GM12878 (cell line): ENCODE data around the gene CCDC177. TPM values are rescaled to one million over a fixed set of nuclear protein-coding genes. Genes with fewer than 3 reads are reported as not detected.

Experiments used
- ATAC-seq: fragments of 200-7000 bp; cut with Tn5 transposase; 3 replicates; pipeline ENCODE4 v1.9.1; 2020; ENCODE audit warnings: mild to moderate bottlenecking, moderate library complexity
- BruUV-seq: library from RNA; stranded (reverse); fragments of 400-500 nt; replicated peaks from 2 replicates; lab custom pipeline; 2021; lab: Mats Ljungman, UMichigan
- CTCF ChIA-PET: fragments of 300-600 bp; sonication (Branson Sonifier 250); formaldehyde crosslinking; extraction: SDS; loops from one replicate; lab custom pipeline; 2021; ENCODE audit warnings: inconsistent platforms; lab: Yijun Ruan, JAX
- POLR2A ChIA-PET: fragments of 350-600 bp; formaldehyde crosslinking; extraction: SDS; loops from one replicate; lab custom pipeline; 2021; ENCODE audit warnings: inconsistent platforms; lab: Charles Lee
- RAD21 ChIA-PET: fragments of 300-600 bp; sonication (Branson Sonifier 250); formaldehyde crosslinking; loops from one replicate; lab custom pipeline; 2023; ENCODE audit warnings: antibody characterized with exemption; ENCODE audit not compliant: unreplicated experiment; lab: Charles Lee
- SMC1A ChIA-PET: fragments of 300-600 bp; sonication (Branson Sonifier 250); formaldehyde crosslinking; loops from one replicate; lab custom pipeline; 2023; ENCODE audit not compliant: unreplicated experiment, uncharacterized antibody; lab: Charles Lee
- DNase-seq: peaks from one replicate; pipeline ENCODE4 v3.0.0-alpha.2; 2011; ENCODE audit warnings: low read depth, low spot score
- FAIRE-seq: peaks from 3 replicates; lab custom pipeline; 2011; peaks lifted over from hg19 to GRCh38; lab: Jason Lieb, UNC
- H2AFZ ChIP-seq: 2 replicates; pipeline ENCODE4 v1.6.0; 2011; ENCODE audit warnings: low read depth, low read length, control low read depth; ENCODE audit not compliant: control insufficient read depth
- H3K27ac ChIP-seq: 2 replicates; pipeline ENCODE4 v1.5.1; 2011; ENCODE audit warnings: control low read depth; ENCODE audit not compliant: control insufficient read depth, insufficient read depth
- H3K27me3 ChIP-seq, 2 experiments: replicated peaks in 1 of 2; 2 replicates each; pipeline versions ENCODE4 v1.6.0 to v1.6.1; 2011; ENCODE audit warnings: low read length in 1 of 2; ENCODE audit not compliant: control insufficient read depth in 2 of 2, insufficient read depth in 2 of 2
- H3K36me3 ChIP-seq, 2 experiments: 2 replicates each; pipeline ENCODE4 v1.5.1; 2011; ENCODE audit warnings: low read length in 1 of 2; ENCODE audit not compliant: control insufficient read depth in 2 of 2, insufficient read depth in 2 of 2
- H3K4me1 ChIP-seq: 2 replicates; pipeline ENCODE4 v1.6.1; 2011; ENCODE audit warnings: mild to moderate bottlenecking, low read length, moderate library complexity, mixed read lengths; ENCODE audit not compliant: control insufficient read depth, insufficient read depth
- H3K4me2 ChIP-seq: 2 replicates; pipeline ENCODE4 v1.6.0; 2011; ENCODE audit warnings: control low read depth; ENCODE audit not compliant: control insufficient read depth, insufficient read depth
- H3K4me3 ChIP-seq: fragments of 200-600 bp; sonication (generic); 2 replicates; pipeline ENCODE4 v1.5.1; 2016
- H3K79me2 ChIP-seq: 2 replicates; pipeline ENCODE4 v1.6.0; 2011; ENCODE audit warnings: low read length; ENCODE audit not compliant: control insufficient read depth, insufficient read depth
- H3K9ac ChIP-seq: 2 replicates; pipeline ENCODE4 v1.8.0; 2011; ENCODE audit warnings: low read length, control low read depth, mixed read lengths; ENCODE audit not compliant: control insufficient read depth, insufficient read depth
- H3K9me3 ChIP-seq: replicated peaks from 3 replicates; pipeline ENCODE4 v1.5.1; 2011; ENCODE audit warnings: mild to moderate bottlenecking, low read length; ENCODE audit not compliant: control insufficient read depth, insufficient read depth
- H4K20me1 ChIP-seq: 2 replicates; pipeline ENCODE4 v1.6.0; 2011; ENCODE audit not compliant: control insufficient read depth, insufficient read depth
- ASH2L ChIP-seq: fragments of 300-600, 200-600 bp; sonication (generic); IDR thresholded peaks from 2 replicates; pipeline ENCODE4 v1.6.1; 2017; ENCODE audit warnings: low read depth, mild to moderate bottlenecking, borderline replicate concordance
- ATF3 ChIP-seq: IDR thresholded peaks from 2 replicates; pipeline ENCODE4 v1.6.1; 2011; ENCODE audit warnings: low read depth, mild to moderate bottlenecking, low read length, moderate library complexity, borderline replicate concordance; ENCODE audit errors: extremely low read depth
- CREM ChIP-seq: IDR thresholded peaks from 2 replicates; pipeline ENCODE4 v1.6.1; 2014; ENCODE audit warnings: antibody characterized with exemption, low read depth
- KLF5 ChIP-seq: fragments of 450-650 bp; IDR thresholded peaks from 2 replicates; pipeline ENCODE4 v1.6.1; 2014; ENCODE audit warnings: mild to moderate bottlenecking; ENCODE audit not compliant: partially characterized antibody
- LARP7 ChIP-seq: fragments of 450-650 bp; IDR thresholded peaks from 2 replicates; pipeline ENCODE4 v1.6.1; 2017; ENCODE audit warnings: mild to moderate bottlenecking
- MTA3 ChIP-seq: IDR thresholded peaks from 2 replicates; pipeline ENCODE4 v1.6.1; 2012; ENCODE audit warnings: low read length, inconsistent platforms, borderline replicate concordance
- NBN ChIP-seq: fragments of 450-650 bp; IDR thresholded peaks from 2 replicates; pipeline ENCODE4 v1.6.1; 2016
- NR2C1 ChIP-seq: fragments of 450-650 bp; IDR thresholded peaks from 2 replicates; pipeline ENCODE4 v1.6.1; 2017; ENCODE audit warnings: antibody characterized with exemption, mild to moderate bottlenecking, moderate library complexity
- PKNOX1 ChIP-seq: fragments of 450-650 bp; IDR thresholded peaks from 2 replicates; pipeline ENCODE4 v1.6.1; 2016; ENCODE audit warnings: mild to moderate bottlenecking
- POLR2A ChIP-seq: IDR thresholded peaks from 2 replicates; pipeline ENCODE4 v1.6.1; 2011; ENCODE audit warnings: low read depth, mild to moderate bottlenecking, low read length
- POLR2AphosphoS5 ChIP-seq: IDR thresholded peaks from 2 replicates; pipeline ENCODE4 v1.6.1; 2011; ENCODE audit warnings: mild to moderate bottlenecking, low read length, inconsistent platforms
- RCOR1 ChIP-seq: conservative IDR thresholded peaks from 2 replicates; pipeline ENCODE4 v1.6.1; 2012; ENCODE audit warnings: low read depth, low read length, improper control_type of control experiment
- YY1 ChIP-seq: IDR thresholded peaks from 2 replicates; pipeline ENCODE4 v1.6.1; 2011; ENCODE audit warnings: low read depth, mild to moderate bottlenecking, low read length
- ZBTB4 ChIP-seq: fragments of 450-650 bp; formaldehyde crosslinking; IDR thresholded peaks from 2 replicates; pipeline ENCODE4 v1.4.0; 2022; ENCODE audit warnings: mild to moderate bottlenecking, moderate library complexity
- ZNF622 ChIP-seq: fragments of 450-650 bp; IDR thresholded peaks from 2 replicates; pipeline ENCODE4 v1.6.1; 2017; ENCODE audit warnings: mild to moderate bottlenecking, inconsistent platforms
- WGBS: methylation state at CpG from one replicate; pipeline ENCODE4 v1.1.6; 2016; ENCODE audit warnings: low lambda C conversion rate; ENCODE audit not compliant: insufficient replicate concordance, insufficient coverage; ENCODE audit errors: missing lambda C conversion rate; 5-methylcytosine and 5-hydroxymethylcytosine counted together
- in situ Hi-C: fragments of 300-500 bp; cut with MboI; formaldehyde crosslinking; loops from 9 replicates; pipeline ENCODE4 v1.14.3; 2018; ENCODE audit warnings: mixed read lengths
- intact Hi-C: fragments of 100-400 bp; cut with micrococcal nuclease; formaldehyde crosslinking; loops from one replicate; pipeline ENCODE4 v1.14.2; 2022; ENCODE audit not compliant: unreplicated experiment
- polyA plus RNA-seq, 11 experiments: library from polyadenylated mRNA; depleted of rRNA in 4 of 11; unstranded in 6 of 11; stranded (reverse) in 5 of 11; fragments of >200 nt; fragmentation: Nextera tagmentation in 4 of 11; fragmentation: Illumina TruSeq in 1 of 11; extraction: Ambion mirVana in 4 of 11; extraction: Trizol in 1 of 11; gene quantifications; 1 replicate in 1 of 11; 2 replicates in 10 of 11; pipeline versions ENCODE4 v1.2.1 to v1.2.3, GENCODE V29; 2011 to 2016; ENCODE audit warnings: inconsistent platforms in 2 of 11, missing spikeins in 2 of 11, low read depth in 1 of 11
- total RNA-seq, 4 experiments: library from RNA; depleted of rRNA in 3 of 4; stranded (reverse); fragments of >200 nt in 3 of 4; fragmentation: Illumina TruSeq in 1 of 4; extraction: Trizol in 1 of 4; gene quantifications; 2 replicates each; pipeline versions ENCODE4 v1.2.1 to v1.2.3, GENCODE V29; 2013 to 2021
- TF ChIP-seq, protein P1 (sequence below): fragments of 450-650 bp; IDR thresholded peaks from 2 replicates; pipeline ENCODE4 v1.6.1; 2017; ENCODE audit warnings: mild to moderate bottlenecking
- TF ChIP-seq, protein P2 (sequence below): IDR thresholded peaks from 2 replicates; pipeline ENCODE4 v1.6.1; 2012; ENCODE audit warnings: low read depth, low read length, improper control_type of control experiment

The CCDC177 gene
- total and polyA plus RNA-seq, 10 of the 15 experiments (the other 5 are each of a cell fraction or from before 2014, with no cell fraction given), result not detected

GRCh38 chr14:69594846-69595245 lies 20.2 kb upstream of the CCDC177 start:
- BruUV-seq, result no TSS peak
- ATAC-seq (no peak), FAIRE-seq (no peak), DNase-seq (no peak)
- RAD21 ChIA-PET, result interaction anchor here (0.7 kb wide), 1 partner anchor 33 kb away, joined by 5 read pairs; no protein-coding TSS in a partner anchor
- Histone ChIP-seq H3K27me3 (no peaks in the 10 kb centered on the region), H3K4me2 (no peak overlapping the region), H3K9ac (no peak overlapping the region), H3K79me2 (no peaks in the 10 kb centered on the region), H4K20me1 (no peaks in the 10 kb centered on the region), H3K36me3 (no peaks in the 10 kb centered on the region), H3K9me3 (no peaks in the 10 kb centered on the region), H3K27ac (no peak overlapping the region), H3K4me3 (no peak overlapping the region), H3K4me1 (peaks cover 4% of the 10 kb centered on the region; the same call in 1 of the 2 replicates), H2AFZ (no peak overlapping the region)
- WGBS, result 63% methylated on average over 6 of the region's 6 CpGs
- SMC1A ChIA-PET, result interaction anchor here (0.8 to 1.4 kb wide), 3 partner anchors 131 to 134 kb away, joined by 3 to 4 read pairs (median 3); no protein-coding TSS in a partner anchor
- CTCF ChIA-PET, result interaction anchor here (0.6 to 3.7 kb wide), 5 partner anchors 10 to 1240 kb away, joined by 3 to 15 read pairs (median 9); no protein-coding TSS in a partner anchor
- intact Hi-C loops, result no loop called here
- POLR2A ChIA-PET, result interaction anchor here (1.2 kb wide), 1 partner anchor 13 kb away, joined by 3 read pairs; no protein-coding TSS in a partner anchor
- in situ Hi-C loops, result no loop called here
- TF ChIP-seq POLR2AphosphoS5 (no peak), YY1 (no peak), ZBTB4 (no peak), ASH2L (no peak), RCOR1 (no peak), POLR2A (no peak), LARP7 (no peak), KLF5 (no peak), ATF3 (no peak), ZNF622 (no peak), NBN (no peak), NR2C1 (no peak), PKNOX1 (no peak), CREM (no peak), MTA3 (no peak)
- TF ChIP-seq, protein P1, sequence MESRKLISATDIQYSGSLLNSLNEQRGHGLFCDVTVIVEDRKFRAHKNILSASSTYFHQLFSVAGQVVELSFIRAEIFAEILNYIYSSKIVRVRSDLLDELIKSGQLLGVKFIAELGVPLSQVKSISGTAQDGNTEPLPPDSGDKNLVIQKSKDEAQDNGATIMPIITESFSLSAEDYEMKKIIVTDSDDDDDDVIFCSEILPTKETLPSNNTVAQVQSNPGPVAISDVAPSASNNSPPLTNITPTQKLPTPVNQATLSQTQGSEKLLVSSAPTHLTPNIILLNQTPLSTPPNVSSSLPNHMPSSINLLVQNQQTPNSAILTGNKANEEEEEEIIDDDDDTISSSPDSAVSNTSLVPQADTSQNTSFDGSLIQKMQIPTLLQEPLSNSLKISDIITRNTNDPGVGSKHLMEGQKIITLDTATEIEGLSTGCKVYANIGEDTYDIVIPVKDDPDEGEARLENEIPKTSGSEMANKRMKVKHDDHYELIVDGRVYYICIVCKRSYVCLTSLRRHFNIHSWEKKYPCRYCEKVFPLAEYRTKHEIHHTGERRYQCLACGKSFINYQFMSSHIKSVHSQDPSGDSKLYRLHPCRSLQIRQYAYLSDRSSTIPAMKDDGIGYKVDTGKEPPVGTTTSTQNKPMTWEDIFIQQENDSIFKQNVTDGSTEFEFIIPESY, result no peak
- TF ChIP-seq, protein P2, sequence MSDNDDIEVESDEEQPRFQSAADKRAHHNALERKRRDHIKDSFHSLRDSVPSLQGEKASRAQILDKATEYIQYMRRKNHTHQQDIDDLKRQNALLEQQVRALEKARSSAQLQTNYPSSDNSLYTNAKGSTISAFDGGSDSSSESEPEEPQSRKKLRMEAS, result no peak
